NOMO-1 treated with DMSO at 0.1 percent for 48 hours (cell line): ENCODE measurements around the gene RANBP17.
"Not testable (repeated sequence)": the region's sequence is repeated elsewhere in the genome, so short reads cannot be mapped to it uniquely, and the experiment has no call there.

Experiments
- DNase-seq: peaks from one replicate; lab custom pipeline; 2025; ENCODE audit not compliant: unreplicated experiment; lab: John Stamatoyannopoulos, UW

The RANBP17 gene

GRCh38 chr5:170865622-170866021 is 3.8 kb downstream of the RANBP17 start:
- no peak for DNase-seq

DNA sequence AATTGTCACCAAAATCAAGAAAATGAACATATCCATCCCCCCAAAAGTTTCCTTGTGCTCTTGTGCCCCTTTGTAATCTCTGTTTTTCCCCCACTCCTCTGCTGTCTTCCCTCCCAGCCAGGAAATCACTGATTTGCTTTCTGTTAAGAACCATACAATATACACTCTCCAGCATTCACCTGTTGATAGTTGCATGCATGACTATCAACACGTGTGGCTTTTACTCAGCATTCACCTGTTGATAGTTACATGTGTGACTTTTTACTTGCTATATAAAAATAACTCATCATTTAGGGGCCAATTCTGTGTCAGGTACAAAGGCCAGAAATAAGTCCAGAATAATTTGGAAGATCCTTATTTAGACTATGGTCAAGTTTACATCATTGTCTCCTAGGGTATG is 6.0 kb downstream of the RANBP17 start:
- DNase-seq: no peak

DNA sequence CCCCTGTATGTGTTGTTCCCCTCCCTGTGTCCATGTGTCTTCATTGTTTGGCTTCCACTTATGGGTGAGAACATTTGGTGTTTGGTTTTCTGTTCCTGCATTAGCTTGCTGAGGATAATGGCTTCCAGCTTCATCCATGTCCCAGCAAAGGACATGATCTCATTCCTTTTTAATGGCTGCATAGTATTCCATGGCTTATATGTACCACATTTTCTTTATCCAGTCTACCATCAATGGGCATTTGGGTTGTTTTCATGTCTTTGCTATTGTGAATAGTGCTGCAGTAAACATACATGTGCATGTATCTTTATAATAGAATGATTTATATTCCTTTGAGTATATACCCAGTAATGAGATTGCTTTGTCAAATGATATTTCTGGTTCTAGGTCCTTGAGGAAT is 8.6 kb downstream of the RANBP17 start:
- not testable (repeated sequence) for DNase-seq

- no peak for DNase-seq
Measured at GRCh38 chr5:170874017-170874416, 12.2 kb downstream of the RANBP17 start.

DNA sequence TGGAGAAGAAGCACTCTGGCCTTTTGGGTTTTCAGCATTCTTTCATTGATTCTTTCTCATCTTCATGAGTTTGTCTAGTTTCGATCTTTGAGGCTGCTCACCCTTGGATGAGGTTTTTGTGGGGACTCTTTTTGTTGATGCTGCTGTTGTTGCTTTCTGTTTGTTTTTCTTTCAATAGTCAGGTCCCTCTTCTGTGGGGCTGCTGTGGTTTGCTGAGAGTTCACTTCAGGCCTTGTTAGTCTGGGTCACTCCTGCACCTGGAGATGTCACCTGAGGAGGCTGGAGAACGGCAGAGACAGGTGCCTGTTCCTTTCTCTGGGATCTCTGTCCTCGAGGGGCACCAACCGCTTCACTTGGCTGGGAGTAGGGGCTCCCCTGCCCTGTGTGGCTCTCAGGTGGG is 14.0 kb downstream of the RANBP17 start:
- DNase-seq: no peak

DNA sequence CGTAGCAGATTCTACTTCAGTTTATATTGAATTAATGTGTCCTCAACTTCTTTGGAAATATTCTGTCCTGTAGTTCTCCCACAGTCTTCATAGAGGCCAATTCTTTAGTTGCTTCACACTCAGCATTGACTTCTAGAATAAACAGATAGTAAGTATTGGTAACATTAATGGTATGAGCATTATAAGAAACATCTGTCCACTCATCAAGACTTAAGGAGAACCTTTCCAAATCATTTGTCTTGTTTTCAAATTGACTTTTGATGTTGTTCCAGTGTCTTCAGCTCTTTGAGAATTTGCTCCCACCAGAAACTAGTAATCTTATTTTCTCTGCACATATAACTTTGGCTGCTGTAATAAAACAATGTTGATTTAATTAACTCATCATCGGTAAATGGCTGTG is 18.3 kb downstream of the RANBP17 start:
- DNase-seq: no peak

GRCh38 chr5:170882345-170882744 is 20.5 kb downstream of the RANBP17 start:
- DNase-seq: no peak

DNA sequence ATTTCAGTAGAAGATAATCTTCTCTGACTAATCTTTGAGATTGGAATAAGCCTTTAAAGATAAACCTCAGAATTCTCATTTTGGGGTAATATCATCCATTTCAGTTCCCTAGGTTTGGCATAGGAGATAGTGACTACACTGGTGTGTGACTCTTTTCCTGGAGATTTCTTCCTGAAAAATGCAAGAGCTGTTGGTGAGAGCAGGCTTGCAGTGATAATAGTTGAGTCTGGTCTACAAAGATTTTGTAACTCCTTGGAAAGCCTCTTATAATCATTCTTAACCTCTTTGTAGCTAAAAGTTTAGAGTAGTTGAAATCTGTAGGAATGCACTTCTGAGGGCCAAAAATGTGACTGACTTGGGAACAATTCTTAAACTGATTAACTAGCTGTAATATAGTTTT is 23.4 kb downstream of the RANBP17 start:
- no peak for DNase-seq

- no peak for DNase-seq
Measured at GRCh38 chr5:170885809-170886208, 24.0 kb downstream of the RANBP17 start.

DNA sequence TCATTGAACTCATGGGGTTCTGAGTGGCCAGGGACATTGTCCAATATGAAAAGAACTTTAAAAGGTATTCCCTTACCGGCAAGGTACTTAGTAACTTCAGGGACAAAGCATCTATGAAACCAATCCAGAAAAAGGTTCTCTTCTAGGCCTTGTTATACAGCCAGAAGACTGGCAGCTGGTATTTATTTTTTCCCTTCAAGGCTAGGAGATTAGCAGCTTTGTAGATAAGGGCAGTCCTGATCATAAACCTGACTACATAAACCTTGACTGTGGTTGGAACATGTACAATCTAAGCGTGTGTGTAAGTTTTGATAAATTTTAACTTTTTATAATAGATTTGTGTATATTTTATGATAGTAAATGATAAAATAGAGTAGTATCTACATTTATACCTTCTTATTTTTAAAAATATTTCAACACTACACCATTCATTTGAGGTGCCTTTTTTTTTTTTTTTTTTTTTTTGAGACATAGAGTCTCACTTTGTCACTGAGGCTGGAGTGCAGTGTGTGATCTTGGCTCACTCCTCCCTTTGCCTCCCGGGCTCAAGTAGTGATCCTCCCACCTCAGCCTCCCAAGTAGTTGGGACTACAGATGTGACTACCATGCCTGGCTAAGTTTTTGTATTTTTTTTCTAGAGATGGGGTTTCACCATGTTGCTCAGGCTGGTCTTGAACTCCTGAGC is 24.5 kb downstream of the RANBP17 start:
- DNase-seq: no peak

DNA sequence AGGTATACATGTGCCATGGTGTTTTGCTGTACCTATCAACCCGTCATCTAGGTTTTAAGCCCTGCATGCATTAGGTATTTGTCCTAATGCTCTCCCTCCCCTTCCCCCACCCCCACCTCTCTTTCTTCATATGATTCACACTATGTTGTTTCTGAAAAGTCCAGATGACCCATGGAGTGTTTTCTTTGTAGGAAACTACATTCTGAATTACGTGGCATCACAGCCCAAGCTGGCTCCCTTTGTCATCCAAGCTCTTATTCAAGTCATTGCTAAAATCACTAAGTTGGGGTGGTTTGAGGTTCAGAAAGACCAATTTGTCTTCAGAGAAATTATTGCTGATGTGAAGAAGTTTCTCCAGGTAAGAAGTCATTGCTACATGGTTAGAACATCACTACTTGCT is 30.4 kb downstream of the RANBP17 start:
- DNase-seq: no peak

DNA sequence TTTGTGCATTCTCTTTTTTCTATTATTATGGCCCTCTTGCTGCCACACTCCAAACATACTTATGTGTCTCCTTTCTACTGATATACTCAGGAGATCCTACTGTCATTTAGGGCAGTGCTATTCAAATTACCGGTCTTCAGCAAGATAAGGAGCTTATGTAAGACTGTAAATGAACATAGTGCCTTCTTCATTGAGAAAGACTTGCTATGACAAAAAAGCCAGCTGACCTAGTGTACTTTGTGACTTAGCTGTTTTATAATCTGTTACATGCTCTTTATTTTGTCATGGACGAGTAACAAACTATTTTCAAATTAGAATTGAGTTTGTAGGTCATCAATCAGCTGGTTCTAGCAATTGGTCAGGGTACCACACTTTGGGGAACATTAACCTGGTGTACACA is 32.8 kb downstream of the RANBP17 start:
- DNase-seq: no peak

DNA sequence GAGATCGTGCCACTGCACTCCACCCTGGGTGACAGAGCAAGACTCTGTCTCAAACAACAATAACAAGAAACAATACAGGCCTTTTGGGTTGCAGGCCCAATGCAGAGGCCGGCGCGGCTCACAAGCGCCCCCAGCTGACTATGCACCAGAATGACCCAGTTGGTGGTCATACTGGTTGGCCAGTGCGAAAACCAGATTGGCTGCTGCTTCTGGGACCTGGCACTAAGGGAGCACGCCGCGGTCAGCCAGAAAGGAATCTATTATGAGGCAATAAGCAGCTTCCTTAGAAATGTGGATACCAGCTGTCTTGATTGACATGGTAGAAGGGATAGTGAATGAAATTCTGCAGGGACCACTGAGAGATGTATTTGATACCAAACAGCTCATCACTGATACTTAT is 35.0 kb downstream of the RANBP17 start:
- DNase-seq: no peak

GRCh38 chr5:170903075-170903474 is 41.3 kb downstream of the RANBP17 start:
- no peak for DNase-seq

- peak; percentile 35 for DNase-seq
Measured at GRCh38 chr5:170907758-170908157, 45.9 kb downstream of the RANBP17 start.

- no peak for DNase-seq
Measured at GRCh38 chr5:170913573-170913972, 51.8 kb downstream of the RANBP17 start.

GRCh38 chr5:170917113-170917512 is 55.3 kb downstream of the RANBP17 start:
- DNase-seq: no peak

DNA sequence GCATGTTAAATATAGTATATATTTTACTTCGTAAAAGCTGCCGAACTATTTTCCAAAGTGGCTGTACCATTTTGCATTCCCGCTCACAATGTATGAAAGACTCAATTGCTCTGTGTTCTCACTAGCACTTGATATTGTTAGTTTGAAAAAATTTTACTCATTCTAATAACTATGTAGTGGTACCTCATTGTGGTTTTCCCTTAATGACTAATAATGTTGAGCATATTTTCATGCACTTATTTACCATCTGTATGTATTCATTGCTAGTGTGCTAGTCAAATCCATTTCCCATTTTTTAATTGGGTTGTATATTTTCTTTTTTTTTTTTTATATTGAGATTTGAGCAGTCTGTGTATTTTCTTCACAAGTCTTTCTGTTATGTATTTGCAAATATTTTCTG is 58.4 kb downstream of the RANBP17 start:
- DNase-seq: no peak

- DNase-seq: not testable (repeated sequence)
Measured at GRCh38 chr5:170922331-170922730, 60.5 kb downstream of the RANBP17 start.

DNA sequence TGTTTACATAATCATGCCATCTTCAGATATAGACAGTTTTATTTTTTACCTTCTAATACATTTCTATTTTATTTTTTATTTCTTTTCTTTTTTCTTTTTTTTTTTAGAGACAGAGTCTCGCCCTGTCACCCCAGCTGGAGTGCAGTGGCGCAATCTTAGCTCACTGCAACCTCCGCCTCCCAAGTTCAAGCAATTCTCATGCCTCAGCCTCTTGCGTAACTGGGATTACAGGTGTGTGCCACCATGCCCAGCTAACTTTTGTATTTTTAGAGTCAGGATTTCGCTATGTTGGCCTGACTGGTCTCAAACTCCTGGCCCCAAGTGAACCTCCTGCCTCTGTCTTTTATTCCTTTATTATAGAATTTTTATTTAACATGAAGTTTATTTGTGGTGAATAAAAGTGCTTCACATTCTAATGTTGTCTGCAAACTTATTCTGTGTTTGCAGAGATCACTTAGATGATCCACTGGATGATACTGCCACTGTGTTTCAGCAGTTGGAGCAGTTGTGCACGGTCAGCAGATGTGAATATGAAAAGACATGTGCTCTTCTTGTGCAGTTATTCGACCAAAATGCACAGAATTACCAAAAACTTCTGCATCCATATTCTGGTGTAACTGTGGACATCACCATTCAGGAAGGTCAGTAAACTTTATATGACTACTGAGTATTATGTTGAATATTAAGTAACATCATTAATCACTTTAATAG is 62.2 kb downstream of the RANBP17 start:
- DNase-seq: no peak

DNA sequence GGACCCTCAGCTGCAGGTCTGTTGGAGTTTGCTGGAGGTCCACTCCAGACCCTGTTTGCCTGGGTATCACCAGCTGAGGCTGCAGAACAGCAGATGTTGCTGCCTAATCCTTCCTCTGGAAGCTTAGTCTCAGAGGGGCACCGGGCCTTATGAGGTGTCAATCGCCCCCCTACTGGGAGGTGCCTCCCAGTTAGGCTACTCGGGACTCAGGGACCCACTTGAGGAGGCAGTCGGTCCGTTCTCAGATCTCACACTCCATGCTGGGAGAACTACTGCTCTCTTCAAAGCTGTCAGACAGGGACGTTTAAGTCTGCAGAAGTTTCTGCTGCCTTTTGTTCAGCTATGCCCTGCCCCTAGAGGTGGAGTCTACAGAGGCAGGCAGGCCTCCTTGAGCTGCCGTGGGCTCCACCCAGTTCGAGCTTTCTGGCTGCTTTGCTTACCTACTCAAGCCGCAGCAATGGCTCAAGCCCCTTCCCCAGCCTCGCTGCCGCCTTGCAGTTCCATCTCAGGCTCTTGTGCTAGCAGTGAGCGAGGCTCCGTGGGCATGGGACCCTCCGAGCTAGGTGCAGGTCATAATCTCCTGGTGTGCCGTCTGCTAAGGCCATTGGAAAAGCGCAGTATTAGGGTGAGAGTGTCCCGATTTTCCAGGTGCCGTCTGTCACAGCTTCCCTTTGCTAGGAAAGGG is 73.9 kb downstream of the RANBP17 start:
- DNase-seq: not testable (repeated sequence)

- DNase-seq: no peak
Measured at GRCh38 chr5:170937072-170937471, 75.3 kb downstream of the RANBP17 start.
